BE2C (cell line): ENCODE results near the gene TENT4A.
A peak's percentile ranks its signal among the peaks of the same experiment; 100 is the strongest.

Experiments
- DNase-seq: peaks from one replicate; pipeline ENCODE4 v3.0.0-alpha.2; 2020
- H3K27me3 ChIP-seq: fragments of 250-450 bp; sonication (Bioruptor Pico); 2 replicates; pipeline ENCODE4 v1.5.1; 2020; ENCODE audit warnings: mild to moderate bottlenecking
- H3K36me3 ChIP-seq: fragments of 250-450 bp; sonication (Bioruptor Pico); 2 replicates; pipeline ENCODE4 v1.5.1; 2020; ENCODE audit warnings: mild to moderate bottlenecking
- H3K4me1 ChIP-seq: fragments of 250-450 bp; sonication (Bioruptor Pico); 2 replicates; pipeline ENCODE4 v1.5.1; 2020
- H3K4me3 ChIP-seq: 2 replicates; pipeline ENCODE4 v1.5.1; 2011; ENCODE audit warnings: low read depth, low read length
- H3K9me3 ChIP-seq: fragments of 250-450 bp; sonication (Bioruptor Pico); 2 replicates; pipeline ENCODE4 v1.5.1; 2020
- CTCF ChIP-seq: IDR thresholded peaks from 2 replicates; pipeline ENCODE4 v1.5.1; 2012; ENCODE audit warnings: mild to moderate bottlenecking, low read depth, low read length

Gene TENT4A

GRCh38 chr5:6758706-6759105, 45.5 kb downstream of the TENT4A start:
- Histone ChIP-seq H3K9me3 (no peaks in the 10 kb centered on the region), H3K27me3 (no peaks in the 10 kb centered on the region), H3K36me3 (peaks cover 48% of the 10 kb centered on the region), H3K4me3 (no peak overlapping the region), H3K4me1 (no peaks in the 10 kb centered on the region)
- TF ChIP-seq CTCF: no peak
- DNase-seq: no peak

DNA sequence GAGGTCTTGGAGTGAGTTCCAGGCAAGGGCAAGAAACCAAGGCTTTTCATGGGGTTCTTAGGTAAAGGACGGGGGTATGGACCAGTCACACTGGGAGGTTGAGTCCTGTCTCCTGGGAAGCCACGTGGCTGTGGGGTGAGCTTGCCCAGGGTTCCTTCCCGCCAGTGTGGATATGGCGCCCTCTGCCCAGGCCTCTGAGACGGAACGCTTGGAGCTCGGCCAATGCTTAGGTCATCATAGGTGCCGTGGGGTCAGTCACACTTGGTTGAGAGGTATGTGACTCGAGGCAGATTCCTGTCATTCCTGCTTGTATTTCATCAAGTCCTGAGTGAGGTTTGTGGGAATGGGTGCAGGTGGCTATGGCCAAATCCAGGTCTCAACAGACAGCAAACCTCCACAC, 46.2 kb downstream of the TENT4A start:
- H3K9me3 ChIP-seq: no peaks in the 10 kb centered on the region
- H3K4me1 ChIP-seq: no peaks in the 10 kb centered on the region
- no peaks in the 10 kb centered on the region for H3K27me3 ChIP-seq
- 0 out of 2 replicates have a peak, but pooled peaks have one; percentile 8 for TF ChIP-seq CTCF
- no peak for DNase-seq
- H3K36me3 ChIP-seq: peaks cover 41% of the 10 kb centered on the region
- H3K4me3 ChIP-seq: no peak overlapping the region

DNA sequence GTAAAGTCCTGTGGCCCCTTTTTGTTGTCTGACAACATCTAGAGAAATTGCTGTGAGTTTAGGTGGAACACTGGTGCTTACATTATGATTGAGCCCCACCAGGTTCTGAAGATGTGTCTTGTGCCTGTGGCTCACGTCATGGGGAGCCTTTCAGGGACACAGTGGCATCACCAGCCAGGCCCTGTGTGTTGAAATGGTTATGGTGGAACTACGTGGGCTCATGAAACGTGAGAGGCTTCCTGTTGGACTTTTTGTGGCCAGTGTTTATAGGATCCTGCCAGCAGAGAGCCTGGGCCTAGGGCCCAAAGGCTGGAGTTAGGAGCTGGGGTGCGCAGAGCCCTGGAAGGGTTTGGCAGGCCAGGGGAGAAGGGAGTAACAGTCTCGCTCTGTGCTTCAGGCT, 46.8 kb downstream of the TENT4A start:
- peaks cover 35% of the 10 kb centered on the region for H3K36me3 ChIP-seq
- no peak overlapping the region for H3K4me3 ChIP-seq
- no peak for TF ChIP-seq CTCF
- DNase-seq: no peak
- H3K4me1 ChIP-seq: no peaks in the 10 kb centered on the region
- H3K9me3 ChIP-seq: no peaks in the 10 kb centered on the region
- no peaks in the 10 kb centered on the region for H3K27me3 ChIP-seq

GRCh38 chr5:6760686-6761085, 47.5 kb downstream of the TENT4A start:
- H3K36me3 ChIP-seq: peaks cover 28% of the 10 kb centered on the region
- no peaks in the 10 kb centered on the region for H3K27me3 ChIP-seq
- H3K4me1 ChIP-seq: no peaks in the 10 kb centered on the region
- H3K9me3 ChIP-seq: no peaks in the 10 kb centered on the region
- no peak overlapping the region for H3K4me3 ChIP-seq
- DNase-seq: no peak
- no peak for TF ChIP-seq CTCF

GRCh38 chr5:6761333-6761732, 48.1 kb downstream of the TENT4A start:
- H3K9me3 ChIP-seq: no peaks in the 10 kb centered on the region
- no peaks in the 10 kb centered on the region for H3K27me3 ChIP-seq
- H3K4me3 ChIP-seq: no peak overlapping the region
- H3K4me1 ChIP-seq: no peaks in the 10 kb centered on the region; the same call in 1 of the 2 replicates
- H3K36me3 ChIP-seq: peaks cover 22% of the 10 kb centered on the region
- no peak for DNase-seq
- TF ChIP-seq CTCF: no peak

GRCh38 chr5:6762116-6762515, 48.9 kb downstream of the TENT4A start:
- Histone ChIP-seq H3K27me3 (no peaks in the 10 kb centered on the region), H3K4me1 (no peaks in the 10 kb centered on the region; the same call in 1 of the 2 replicates), H3K9me3 (no peaks in the 10 kb centered on the region), H3K4me3 (no peak overlapping the region), H3K36me3 (peaks cover 16% of the 10 kb centered on the region)
- no peak for TF ChIP-seq CTCF
- no peak for DNase-seq
